Stomach (tissue), 4 donors: ENCODE data around the gene ZNF157.

Source experiments
- CTCF ChIP-seq, 7 experiments: fragments of 450-650 bp in 4 of 7; fragments of 200-600 bp in 3 of 7; sonication (generic) in 3 of 7; IDR thresholded peaks; one replicate each; pipeline ENCODE4 v1.5.1; 2016 to 2019; ENCODE audit warnings: antibody characterized with exemption in 7 of 7, control low read depth in 2 of 7, mild to moderate bottlenecking in 1 of 7
- POLR2A ChIP-seq, 4 donors: fragments of 450-650 bp; IDR thresholded peaks; one replicate each; pipeline ENCODE4 v1.6.1; 2016; ENCODE audit warnings: antibody characterized with exemption in 4 of 4, control low read depth in 2 of 4, mild to moderate bottlenecking in 1 of 4, moderate library complexity in 1 of 4

- TF ChIP-seq CTCF (IDR thresholded peaks at IDR 0.05) (no peak), POLR2A (IDR thresholded peaks at IDR 0.05) (no peak)
Measured at GRCh38 chrX:47413179-47413594, 42.8 kb downstream of the ZNF157 start.
